H9 (cell line): ENCODE data around the gene SCUBE2. TPM values are rescaled to one million over a fixed set of nuclear protein-coding genes. Genes with fewer than 3 reads are reported as not detected.
A peak's percentile ranks its signal among the peaks of the same experiment; 100 is the strongest.

ENCODE experiments used
- DNase-seq: peaks from one replicate; pipeline ENCODE4 v3.0.0-alpha.2; 2017
- H2AFZ ChIP-seq: one replicate; pipeline ENCODE4 v1.6.1; 2013; ENCODE audit warnings: mild to moderate bottlenecking, low read length, control low read depth, moderate library complexity
- H2AK5ac ChIP-seq: 2 replicates; pipeline ENCODE4 v1.6.1; 2013; ENCODE audit warnings: low read length, control low read depth, mixed read lengths; ENCODE audit not compliant: insufficient read length
- H2BK120ac ChIP-seq: one replicate; pipeline ENCODE4 v1.6.1; 2013; ENCODE audit warnings: low read depth, mild to moderate bottlenecking, low read length, control low read depth, inconsistent platforms; ENCODE audit not compliant: poor library complexity, severe bottlenecking
- H2BK12ac ChIP-seq: 2 replicates; pipeline ENCODE4 v1.6.1; 2013; ENCODE audit warnings: low read length, control low read depth, mixed read lengths, low read depth; ENCODE audit not compliant: insufficient read length
- H2BK15ac ChIP-seq: 2 replicates; pipeline ENCODE4 v1.6.1; 2013; ENCODE audit warnings: low read depth, low read length, control low read depth
- H2BK20ac ChIP-seq: one replicate; pipeline ENCODE4 v1.6.1; 2013; ENCODE audit warnings: low read depth, mild to moderate bottlenecking, low read length, control low read depth, inconsistent platforms; ENCODE audit not compliant: poor library complexity, severe bottlenecking
- H2BK5ac ChIP-seq: 2 replicates; pipeline ENCODE4 v1.6.1; 2013; ENCODE audit warnings: low read length, control low read depth, mixed read lengths; ENCODE audit not compliant: insufficient read length
- H3K14ac ChIP-seq: 2 replicates; pipeline ENCODE4 v1.6.1; 2013; ENCODE audit warnings: low read length, control low read depth; ENCODE audit not compliant: insufficient read depth
- H3K18ac ChIP-seq: 2 replicates; pipeline ENCODE4 v1.6.1; 2013; ENCODE audit warnings: low read depth, mild to moderate bottlenecking, mixed read lengths, low read length, control low read depth; ENCODE audit not compliant: insufficient read length
- H3K23ac ChIP-seq: 2 replicates; pipeline ENCODE4 v1.6.1; 2013; ENCODE audit warnings: low read length, control low read depth, mixed read lengths, low read depth; ENCODE audit not compliant: insufficient read length
- H3K23me2 ChIP-seq: 2 replicates; pipeline ENCODE4 v1.6.1; 2013; ENCODE audit warnings: low read depth, mild to moderate bottlenecking, mixed read lengths, low read length, control low read depth; ENCODE audit not compliant: insufficient read length, poor library complexity, severe bottlenecking
- H3K27ac ChIP-seq: 2 replicates; pipeline ENCODE4 v1.5.1; 2013; ENCODE audit warnings: low read length, control low read depth, mixed read lengths, low read depth; ENCODE audit not compliant: insufficient read length
- H3K27me3 ChIP-seq: 2 replicates; pipeline ENCODE4 v1.6.1; 2013; ENCODE audit warnings: low read length, control low read depth, inconsistent platforms; ENCODE audit not compliant: insufficient read depth
- H3K4ac ChIP-seq: 2 replicates; pipeline ENCODE4 v1.6.1; 2013; ENCODE audit warnings: low read depth, mild to moderate bottlenecking, control low read depth, inconsistent platforms, low read length, moderate library complexity
- H3K4me1 ChIP-seq: 2 replicates; pipeline ENCODE4 v1.6.1; 2013; ENCODE audit warnings: low read length, control low read depth, inconsistent platforms; ENCODE audit not compliant: insufficient read depth
- H3K4me2 ChIP-seq: 2 replicates; pipeline ENCODE4 v1.6.1; 2013; ENCODE audit warnings: low read length, control low read depth, mixed read lengths; ENCODE audit not compliant: insufficient read length, insufficient read depth
- H3K56ac ChIP-seq: 2 replicates; pipeline ENCODE4 v1.6.1; 2013; ENCODE audit warnings: low read depth, mild to moderate bottlenecking, mixed read lengths, low read length, control low read depth; ENCODE audit not compliant: insufficient read length
- H3K79me1 ChIP-seq: 2 replicates; pipeline ENCODE4 v1.6.1; 2013; ENCODE audit warnings: low read depth, mild to moderate bottlenecking, moderate library complexity, low read length, control low read depth, inconsistent platforms; ENCODE audit not compliant: insufficient read depth, poor library complexity, severe bottlenecking
- H3K79me2 ChIP-seq: 2 replicates; pipeline ENCODE4 v1.6.1; 2013; ENCODE audit warnings: low read length, control low read depth, inconsistent platforms; ENCODE audit not compliant: insufficient read depth
- H3K9ac ChIP-seq: 2 replicates; pipeline ENCODE4 v1.6.1; 2013; ENCODE audit warnings: low read length, control low read depth, mixed read lengths; ENCODE audit not compliant: insufficient read length; ENCODE audit errors: extremely low read depth
- H3K9me3 ChIP-seq: one replicate; pipeline ENCODE4 v1.6.1; 2013; ENCODE audit warnings: low read depth, low read length, inconsistent platforms; ENCODE audit not compliant: control insufficient read depth
- H3T11ph ChIP-seq: one replicate; pipeline ENCODE4 v1.6.1; 2013; ENCODE audit warnings: mild to moderate bottlenecking, low read length, control low read depth, inconsistent platforms
- H4K20me1 ChIP-seq: one replicate; pipeline ENCODE4 v1.6.1; 2013; ENCODE audit not compliant: control insufficient read depth, insufficient read length, insufficient read depth
- H4K5ac ChIP-seq: 2 replicates; pipeline ENCODE4 v1.6.1; 2013; ENCODE audit warnings: low read depth, mild to moderate bottlenecking, mixed read lengths, low read length, control low read depth; ENCODE audit not compliant: insufficient read length
- H4K8ac ChIP-seq: replicated peaks from 2 replicates; pipeline ENCODE4 v1.6.1; 2013; ENCODE audit warnings: low read length, control low read depth, mixed read lengths, low read depth; ENCODE audit not compliant: insufficient read length
- H4K91ac ChIP-seq: 2 replicates; pipeline ENCODE4 v1.6.1; 2013; ENCODE audit warnings: low read depth, mild to moderate bottlenecking, moderate library complexity, mixed read lengths, low read length, control low read depth; ENCODE audit not compliant: insufficient read length
- H3K27ac Mint-ChIP-seq, 3 experiments: 2 replicates in 2 of 3; 3 replicates in 1 of 3; pipeline ENCODE4 v1.8.0; 2020 to 2021; ENCODE audit warnings: mixed read lengths in 3 of 3, mild to moderate bottlenecking in 1 of 3, moderate library complexity in 1 of 3
- H3K27me3 Mint-ChIP-seq: 2 replicates; pipeline ENCODE4 v1.8.0; 2021; ENCODE audit warnings: low read depth, mild to moderate bottlenecking, moderate library complexity, mixed read lengths
- H3K36me3 Mint-ChIP-seq, 3 experiments: 2 replicates in 2 of 3; 3 replicates in 1 of 3; pipeline ENCODE4 v1.8.0; 2020 to 2021; ENCODE audit warnings: low read depth in 3 of 3, mixed read lengths in 3 of 3; ENCODE audit not compliant: insufficient read depth in 1 of 3
- H3K4me1 Mint-ChIP-seq, 2 experiments: 2 replicates each; pipeline ENCODE4 v1.8.0; 2020; ENCODE audit warnings: mixed read lengths in 2 of 2
- H3K4me3 Mint-ChIP-seq, 2 experiments: 2 replicates in 1 of 2; 3 replicates in 1 of 2; pipeline ENCODE4 v1.8.0; 2020 to 2021; ENCODE audit warnings: mild to moderate bottlenecking in 2 of 2, mixed read lengths in 2 of 2, moderate library complexity in 1 of 2
- H3K9me3 Mint-ChIP-seq, 2 experiments: 2 replicates in 1 of 2; 3 replicates in 1 of 2; pipeline ENCODE4 v1.8.0; 2020; ENCODE audit warnings: mild to moderate bottlenecking in 2 of 2, mixed read lengths in 2 of 2, moderate library complexity in 1 of 2
- CTCF ChIP-seq: fragments of 200-600 bp; sonication (generic); conservative IDR thresholded peaks from 3 replicates; pipeline ENCODE4 v1.8.0; 2021; ENCODE audit warnings: antibody characterized with exemption, mild to moderate bottlenecking
- WGBS: extraction: QIAGEN DNeasy Blood & Tissue Kit; methylation state at CpG from one replicate; pipeline ENCODE4 v1.1.7; 2013; ENCODE audit warnings: missing lambda C conversion rate, low lambda C conversion rate, mixed read lengths; ENCODE audit not compliant: insufficient read length; ENCODE audit errors: extremely low coverage; 5-methylcytosine and 5-hydroxymethylcytosine counted together
- total RNA-seq: library from RNA; stranded (reverse); gene quantifications from 2 replicates; pipeline ENCODE4 v1.2.1, GENCODE V29; 2021

The SCUBE2 gene
- total RNA-seq, 1 experiment from 2014 or later, result 1.6 TPM

GRCh38 chr11:9092072-9092471 lies 673 bp upstream of the SCUBE2 start:
- Histone ChIP-seq H2AK5ac (no peak overlapping the region), H2BK5ac (no peak overlapping the region), H4K5ac (no peak overlapping the region), H3K23ac (no peak overlapping the region), H3K23me2 (peaks cover 8% of the 10 kb centered on the region), H2AFZ (no peak overlapping the region), H2BK120ac (no peak overlapping the region), H2BK15ac (no peak overlapping the region), H3K4me1 (peaks cover 2% of the 10 kb centered on the region; the same call in 1 of the 2 replicates), H4K91ac (no peak overlapping the region), H2BK20ac (no peak overlapping the region), H3K79me2 (no peaks in the 10 kb centered on the region), H3K4ac (no peak overlapping the region), H3K79me1 (no peaks in the 10 kb centered on the region), H2BK12ac (no peak overlapping the region), H3K56ac (no peak overlapping the region), H4K20me1 (no peaks in the 10 kb centered on the region), H3T11ph (no peak overlapping the region), H3K27ac (no peak overlapping the region), H3K18ac (no peak overlapping the region), H3K14ac (no peak overlapping the region), H3K4me2 (no peak overlapping the region), H3K9ac (no peak overlapping the region), H3K9me3 (no peaks in the 10 kb centered on the region), H4K8ac (no peak overlapping the region), H3K27me3 (peaks cover 10% of the 10 kb centered on the region; the same call in 1 of the 2 replicates)
- Mint-ChIP-seq H3K9me3 (no peaks in the 10 kb centered on the region; a peak in 1 of 5 replicates), H3K4me3 (peak overlapping the region; percentile 61 to 77), H3K27ac (peak overlapping the region in 1 of 3 experiments; percentile 20; a peak in 1 of 7 replicates), H3K27me3 (peaks cover 55% of the 10 kb centered on the region), H3K4me1 (peaks cover 11 to 16% of the 10 kb centered on the region in 2 experiments), H3K36me3 (peaks cover 0 to 2% (median 0%) of the 10 kb centered on the region in 3 experiments; a peak in 2 of 7 replicates)
- TF ChIP-seq CTCF, result no peak
- WGBS, result no CpG with 5 or more reads among the region's 4 CpGs
- no peak for DNase-seq
